HL-60 (cell line): ENCODE data around the gene PRMT5.

Source experiments
- DNase-seq, 2 experiments: peaks; one replicate each; pipeline ENCODE4 v3.0.0-alpha.2; 2010 to 2020; ENCODE audit warnings: low read depth in 1 of 2, low spot score in 1 of 2
- H3K27ac ChIP-seq: fragments of 250-450 bp; sonication (Bioruptor Pico); replicated peaks from 2 replicates; pipeline ENCODE4 v1.5.1; 2020; ENCODE audit warnings: mild to moderate bottlenecking, moderate library complexity
- H3K27me3 ChIP-seq: fragments of 250-450 bp; sonication (Bioruptor Pico); 2 replicates; pipeline ENCODE4 v1.5.1; 2021; ENCODE audit warnings: mild to moderate bottlenecking, moderate library complexity; ENCODE audit not compliant: insufficient read depth, poor library complexity, severe bottlenecking
- H3K4me3 ChIP-seq: replicated peaks from 2 replicates; pipeline ENCODE4 v1.5.1; 2011; ENCODE audit warnings: mild to moderate bottlenecking, control low read depth, low read length; ENCODE audit not compliant: insufficient read depth
- CTCF ChIP-seq: IDR thresholded peaks from one replicate; pipeline ENCODE4 v1.5.1; 2011; ENCODE audit warnings: low read length, control low read depth, inconsistent platforms; ENCODE audit not compliant: insufficient read depth
- GABPA ChIP-seq: IDR thresholded peaks from 2 replicates; pipeline ENCODE4 v1.6.1; 2012; ENCODE audit warnings: low read depth
- POLR2AphosphoS5 ChIP-seq: IDR thresholded peaks from 2 replicates; pipeline ENCODE4 v1.6.1; 2012; ENCODE audit warnings: low read depth
- REST ChIP-seq: IDR thresholded peaks from 2 replicates; pipeline ENCODE4 v1.6.1; 2012; ENCODE audit warnings: low read depth; ENCODE audit not compliant: insufficient replicate concordance
- SPI1 ChIP-seq: IDR thresholded peaks from 2 replicates; pipeline ENCODE4 v1.6.1; 2012; ENCODE audit warnings: low read depth, mild to moderate bottlenecking, borderline replicate concordance

The PRMT5 gene

GRCh38 chr14:22895402-22895801 lies 33.8 kb downstream of the PRMT5 start:
- Histone ChIP-seq H3K27ac (no peak overlapping the region), H3K4me3 (no peak overlapping the region), H3K27me3 (no peaks in the 10 kb centered on the region)
- TF ChIP-seq CTCF (no peak), POLR2AphosphoS5 (no peak), REST (no peak), SPI1 (no peak), GABPA (no peak)
- DNase-seq, result no peak

DNA sequence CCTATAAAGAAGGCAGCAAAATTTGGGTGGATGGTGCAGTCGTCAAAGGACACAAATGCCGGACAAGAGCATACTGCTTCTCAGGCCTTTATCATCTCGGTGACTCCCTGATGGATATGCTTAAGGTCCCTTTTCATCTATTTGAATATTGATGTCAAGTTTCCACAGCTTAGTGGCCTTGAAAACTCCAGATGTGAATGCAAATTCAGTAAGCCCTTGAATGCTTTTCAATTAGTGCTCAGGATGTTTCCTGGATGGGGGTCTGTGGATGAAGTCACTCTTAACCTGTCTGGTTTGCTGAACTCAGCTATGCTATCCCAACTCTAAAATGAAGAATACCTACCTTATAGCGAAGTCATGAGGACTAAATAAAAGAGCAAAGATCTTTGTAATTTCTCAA lies 35.5 kb downstream of the PRMT5 start:
- Histone ChIP-seq H3K4me3 (no peak overlapping the region), H3K27ac (no peak overlapping the region)
- no peak for TF ChIP-seq CTCF

GRCh38 chr14:22892488-22892887 lies 36.7 kb downstream of the PRMT5 start:
- DNase-seq, result no peak

More for the DNA sequence above, 35.5 kb downstream of the PRMT5 start:
- no peaks in the 10 kb centered on the region for H3K27me3 ChIP-seq
- no peak for DNase-seq

More at GRCh38 chr14:22892488-22892887, 36.7 kb downstream of the PRMT5 start:
- TF ChIP-seq CTCF (no peak), REST (no peak), SPI1 (no peak), POLR2AphosphoS5 (no peak), GABPA (no peak)
- no peaks in the 10 kb centered on the region for H3K27me3 ChIP-seq
- H3K4me3 ChIP-seq, result no peak overlapping the region
- H3K27ac ChIP-seq, result no peak overlapping the region
